Muscle layer of duodenum (tissue), 2 donors: Measurements from ENCODE around the gene SOX11.

Experiments
- H3K27ac ChIP-seq: one replicate; pipeline ENCODE4 v1.7.0; 2013; ENCODE audit warnings: mild to moderate bottlenecking, low read length
- H3K27me3 ChIP-seq: one replicate; pipeline ENCODE4 v1.7.0; 2013; ENCODE audit warnings: low read depth, mild to moderate bottlenecking, control low read depth, low read length
- H3K36me3 ChIP-seq, 2 donors: one replicate each; pipeline ENCODE4 v1.7.0; 2013; ENCODE audit warnings: low read length in 2 of 2, control low read depth in 1 of 2, mild to moderate bottlenecking in 1 of 2; ENCODE audit not compliant: insufficient read depth in 2 of 2, control insufficient read depth in 1 of 2
- H3K4me1 ChIP-seq, 2 donors: one replicate each; pipeline ENCODE4 v1.7.0; 2013; ENCODE audit warnings: low read length in 2 of 2, mild to moderate bottlenecking in 2 of 2, control low read depth in 1 of 2, moderate library complexity in 1 of 2; ENCODE audit not compliant: insufficient read depth in 2 of 2, control insufficient read depth in 1 of 2
- H3K4me3 ChIP-seq, 2 donors: one replicate each; pipeline ENCODE4 v1.7.0; 2013; ENCODE audit warnings: low read length in 2 of 2, low read depth in 1 of 2, mild to moderate bottlenecking in 1 of 2
- H3K9me3 ChIP-seq, 2 donors: one replicate each; pipeline ENCODE4 v1.7.0; 2013; ENCODE audit warnings: low read length in 2 of 2, control low read depth in 1 of 2, mild to moderate bottlenecking in 1 of 2; ENCODE audit not compliant: control insufficient read depth in 1 of 2
- donor health status: healthy.

The SOX11 gene

DNA sequence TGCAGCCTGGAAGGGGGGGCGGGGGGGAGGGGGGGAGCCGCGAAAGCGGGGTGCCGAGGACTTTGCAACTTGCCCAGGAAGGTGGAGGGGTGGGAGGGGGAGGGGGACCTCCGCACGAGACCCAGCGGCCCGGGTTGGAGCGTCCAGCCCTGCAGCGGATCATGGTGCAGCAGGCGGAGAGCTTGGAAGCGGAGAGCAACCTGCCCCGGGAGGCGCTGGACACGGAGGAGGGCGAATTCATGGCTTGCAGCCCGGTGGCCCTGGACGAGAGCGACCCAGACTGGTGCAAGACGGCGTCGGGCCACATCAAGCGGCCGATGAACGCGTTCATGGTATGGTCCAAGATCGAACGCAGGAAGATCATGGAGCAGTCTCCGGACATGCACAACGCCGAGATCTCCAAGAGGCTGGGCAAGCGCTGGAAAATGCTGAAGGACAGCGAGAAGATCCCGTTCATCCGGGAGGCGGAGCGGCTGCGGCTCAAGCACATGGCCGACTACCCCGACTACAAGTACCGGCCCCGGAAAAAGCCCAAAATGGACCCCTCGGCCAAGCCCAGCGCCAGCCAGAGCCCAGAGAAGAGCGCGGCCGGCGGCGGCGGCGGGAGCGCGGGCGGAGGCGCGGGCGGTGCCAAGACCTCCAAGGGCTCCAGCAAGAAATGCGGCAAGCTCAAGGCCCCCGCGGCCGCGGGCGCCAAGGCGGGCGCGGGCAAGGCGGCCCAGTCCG lies 540 bp downstream of the SOX11 start:
- H3K27ac ChIP-seq: no peak overlapping the region
- H3K27me3 ChIP-seq: peaks cover 27% of the 10 kb centered on the region
- no peaks in the 10 kb centered on the region for H3K9me3 ChIP-seq
- no peaks in the 10 kb centered on the region for H3K36me3 ChIP-seq
- H3K4me3 ChIP-seq: peak overlapping the region in 1 of 2 donors; percentile 50
- peaks cover 0 to 48% of the 10 kb centered on the region in 2 donors for H3K4me1 ChIP-seq

DNA sequence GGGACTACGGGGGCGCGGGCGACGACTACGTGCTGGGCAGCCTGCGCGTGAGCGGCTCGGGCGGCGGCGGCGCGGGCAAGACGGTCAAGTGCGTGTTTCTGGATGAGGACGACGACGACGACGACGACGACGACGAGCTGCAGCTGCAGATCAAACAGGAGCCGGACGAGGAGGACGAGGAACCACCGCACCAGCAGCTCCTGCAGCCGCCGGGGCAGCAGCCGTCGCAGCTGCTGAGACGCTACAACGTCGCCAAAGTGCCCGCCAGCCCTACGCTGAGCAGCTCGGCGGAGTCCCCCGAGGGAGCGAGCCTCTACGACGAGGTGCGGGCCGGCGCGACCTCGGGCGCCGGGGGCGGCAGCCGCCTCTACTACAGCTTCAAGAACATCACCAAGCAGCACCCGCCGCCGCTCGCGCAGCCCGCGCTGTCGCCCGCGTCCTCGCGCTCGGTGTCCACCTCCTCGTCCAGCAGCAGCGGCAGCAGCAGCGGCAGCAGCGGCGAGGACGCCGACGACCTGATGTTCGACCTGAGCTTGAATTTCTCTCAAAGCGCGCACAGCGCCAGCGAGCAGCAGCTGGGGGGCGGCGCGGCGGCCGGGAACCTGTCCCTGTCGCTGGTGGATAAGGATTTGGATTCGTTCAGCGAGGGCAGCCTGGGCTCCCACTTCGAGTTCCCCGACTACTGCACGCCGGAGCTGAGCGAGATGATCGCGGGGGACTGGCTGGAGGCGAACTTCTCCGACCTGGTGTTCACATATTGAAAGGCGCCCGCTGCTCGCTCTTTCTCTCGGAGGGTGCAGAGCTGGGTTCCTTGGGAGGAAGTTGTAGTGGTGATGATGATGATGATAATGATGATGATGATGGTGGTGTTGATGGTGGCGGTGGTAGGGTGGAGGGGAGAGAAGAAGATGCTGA lies 1.4 kb downstream of the SOX11 start:
- H3K27ac ChIP-seq: no peak overlapping the region
- no peaks in the 10 kb centered on the region for H3K9me3 ChIP-seq
- peak overlapping the region in 1 of 2 donors; percentile 50 for H3K4me3 ChIP-seq
- peaks cover 30% of the 10 kb centered on the region for H3K27me3 ChIP-seq
- no peaks in the 10 kb centered on the region for H3K36me3 ChIP-seq
- peaks cover 0 to 48% of the 10 kb centered on the region in 2 donors for H3K4me1 ChIP-seq

DNA sequence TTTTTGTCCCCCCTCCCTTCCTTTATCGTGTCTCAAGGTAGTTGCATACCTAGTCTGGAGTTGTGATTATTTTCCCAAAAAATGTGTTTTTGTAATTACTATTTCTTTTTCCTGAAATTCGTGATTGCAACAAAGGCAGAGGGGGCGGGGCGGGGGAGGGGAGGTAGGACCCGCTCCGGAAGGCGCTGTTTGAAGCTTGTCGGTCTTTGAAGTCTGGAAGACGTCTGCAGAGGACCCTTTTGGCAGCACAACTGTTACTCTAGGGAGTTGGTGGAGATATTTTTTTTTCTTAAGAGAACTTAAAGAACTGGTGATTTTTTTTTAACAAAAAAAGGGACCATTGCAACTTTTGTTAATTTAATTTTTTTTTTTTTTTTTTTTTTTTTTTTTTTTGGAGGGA lies 2.1 kb downstream of the SOX11 start:
- Histone ChIP-seq H3K9me3 (no peaks in the 10 kb centered on the region), H3K4me1 (peaks cover 0 to 48% of the 10 kb centered on the region in 2 donors), H3K27ac (no peak overlapping the region), H3K27me3 (peaks cover 32% of the 10 kb centered on the region), H3K4me3 (no peak overlapping the region), H3K36me3 (no peaks in the 10 kb centered on the region)

DNA sequence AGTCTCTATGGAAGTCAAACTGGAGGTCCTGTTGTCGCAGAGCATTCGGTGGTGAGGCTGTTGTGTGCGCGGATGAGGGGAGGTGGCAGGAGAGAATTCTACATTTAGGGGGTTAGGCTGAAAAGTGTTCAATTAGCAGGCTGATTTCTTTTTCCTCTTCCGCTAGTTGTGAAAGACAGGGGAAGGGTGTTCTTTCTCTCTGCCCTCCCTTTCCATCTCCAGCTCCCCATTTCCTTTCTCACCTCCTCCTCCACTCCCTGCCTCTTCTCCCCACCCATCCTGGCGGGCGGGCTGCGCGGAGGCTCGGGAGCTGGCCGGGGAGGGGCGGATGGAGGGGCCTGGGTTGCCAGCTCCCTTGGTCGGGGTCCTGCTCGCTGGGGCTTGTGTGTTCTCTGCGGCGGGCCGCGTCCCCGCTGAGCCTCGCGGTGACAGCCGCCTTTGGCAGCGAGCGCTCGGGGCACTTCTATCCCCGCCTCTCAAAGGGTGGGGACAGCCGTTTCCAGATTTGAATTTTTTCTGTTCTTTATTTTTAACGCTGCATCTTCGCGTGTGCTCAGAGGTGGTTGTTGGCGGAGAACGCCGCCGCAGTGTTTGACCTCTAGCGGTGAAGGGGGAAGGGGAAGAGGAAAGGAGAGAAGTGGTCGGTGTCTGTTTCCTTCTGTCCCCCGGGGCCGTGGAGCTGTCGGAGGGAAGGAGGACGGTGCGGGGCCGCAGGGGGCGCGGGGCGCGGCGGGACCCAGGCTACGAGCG lies 3.6 kb downstream of the SOX11 start:
- peak overlapping the region in 1 of 2 donors; percentile 69 for H3K4me3 ChIP-seq
- H3K9me3 ChIP-seq: no peaks in the 10 kb centered on the region
- H3K36me3 ChIP-seq: no peaks in the 10 kb centered on the region
- H3K27me3 ChIP-seq: peaks cover 32% of the 10 kb centered on the region
- H3K27ac ChIP-seq: no peak overlapping the region
- peaks cover 0 to 48% of the 10 kb centered on the region in 2 donors for H3K4me1 ChIP-seq

GRCh38 chr2:5696404-5696944 lies 4.3 kb downstream of the SOX11 start:
- Histone ChIP-seq H3K4me3 (peak overlapping the region in 1 of 2 donors; percentile 69), H3K36me3 (no peaks in the 10 kb centered on the region), H3K9me3 (no peaks in the 10 kb centered on the region), H3K27ac (no peak overlapping the region), H3K27me3 (peaks cover 32% of the 10 kb centered on the region), H3K4me1 (peaks cover 0 to 42% of the 10 kb centered on the region in 2 donors)

DNA sequence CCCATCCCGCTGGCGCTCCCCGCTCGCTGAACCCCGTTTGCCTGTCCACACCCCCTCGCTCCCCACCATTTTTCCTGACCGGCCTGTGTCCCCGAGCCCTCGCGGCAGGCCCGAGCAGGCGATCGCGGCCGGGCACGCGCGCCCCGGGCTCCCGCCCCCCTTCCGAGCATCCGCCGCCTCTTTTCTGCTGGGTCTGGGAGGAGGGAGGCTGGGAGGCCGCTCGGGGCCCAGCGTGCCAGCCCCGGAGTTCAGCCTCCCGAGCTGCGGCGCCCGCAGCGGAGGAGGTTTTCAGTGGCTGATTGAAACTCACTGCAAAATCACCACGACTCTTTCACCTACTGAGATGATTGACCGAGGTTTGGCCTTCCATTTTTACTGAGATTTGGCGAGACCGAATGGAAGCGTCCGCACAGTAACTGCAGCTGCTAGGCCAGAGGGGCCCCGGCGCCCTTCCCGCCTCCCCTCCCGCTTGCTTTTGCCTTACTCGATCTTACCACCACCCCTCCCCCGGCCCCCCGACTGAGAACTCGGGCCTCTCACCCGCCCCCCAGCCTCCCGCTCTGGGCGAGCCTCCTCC lies 4.8 kb downstream of the SOX11 start:
- Histone ChIP-seq H3K27ac (no peak overlapping the region), H3K9me3 (no peaks in the 10 kb centered on the region), H3K36me3 (no peaks in the 10 kb centered on the region), H3K4me1 (peaks cover 0 to 38% of the 10 kb centered on the region in 2 donors), H3K27me3 (peaks cover 32% of the 10 kb centered on the region), H3K4me3 (peak overlapping the region in 1 of 2 donors; percentile 69)

GRCh38 chr2:5697562-5697961 lies 5.4 kb downstream of the SOX11 start:
- Histone ChIP-seq H3K4me1 (peaks cover 0 to 34% of the 10 kb centered on the region in 2 donors), H3K27ac (no peak overlapping the region), H3K9me3 (no peaks in the 10 kb centered on the region), H3K4me3 (peak overlapping the region in 1 of 2 donors; percentile 69), H3K27me3 (peaks cover 32% of the 10 kb centered on the region), H3K36me3 (no peaks in the 10 kb centered on the region)

- no peaks in the 10 kb centered on the region for H3K36me3 ChIP-seq
- H3K27ac ChIP-seq: no peak overlapping the region
- H3K27me3 ChIP-seq: peaks cover 32% of the 10 kb centered on the region
- H3K4me1 ChIP-seq: peaks cover 0 to 28% of the 10 kb centered on the region in 2 donors
- H3K9me3 ChIP-seq: no peaks in the 10 kb centered on the region
- no peak overlapping the region for H3K4me3 ChIP-seq
Measured at GRCh38 chr2:5698134-5698533, 6.0 kb downstream of the SOX11 start.

DNA sequence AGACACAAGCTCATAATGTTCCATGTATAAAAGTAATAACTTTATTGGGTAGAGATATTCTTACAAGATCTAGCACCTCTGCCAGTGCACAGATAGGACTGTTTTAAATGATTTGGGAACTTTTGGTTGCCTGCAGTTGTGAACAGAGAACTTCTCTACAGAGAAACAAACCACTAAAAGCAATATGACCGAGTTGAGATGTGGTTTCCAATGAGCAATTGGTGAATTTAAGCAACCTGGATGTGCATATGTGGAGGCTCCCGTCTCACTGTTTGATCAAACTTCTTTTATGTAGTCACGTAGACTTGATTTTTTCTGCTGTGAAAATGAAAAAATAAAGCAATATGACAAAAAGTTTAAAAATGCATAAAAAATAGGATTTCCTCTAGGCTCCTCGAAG lies 7.8 kb downstream of the SOX11 start:
- Histone ChIP-seq H3K27me3 (peaks cover 18% of the 10 kb centered on the region), H3K36me3 (no peaks in the 10 kb centered on the region), H3K4me3 (no peak overlapping the region), H3K4me1 (peaks cover 0 to 16% of the 10 kb centered on the region in 2 donors), H3K27ac (no peak overlapping the region), H3K9me3 (no peaks in the 10 kb centered on the region)

DNA sequence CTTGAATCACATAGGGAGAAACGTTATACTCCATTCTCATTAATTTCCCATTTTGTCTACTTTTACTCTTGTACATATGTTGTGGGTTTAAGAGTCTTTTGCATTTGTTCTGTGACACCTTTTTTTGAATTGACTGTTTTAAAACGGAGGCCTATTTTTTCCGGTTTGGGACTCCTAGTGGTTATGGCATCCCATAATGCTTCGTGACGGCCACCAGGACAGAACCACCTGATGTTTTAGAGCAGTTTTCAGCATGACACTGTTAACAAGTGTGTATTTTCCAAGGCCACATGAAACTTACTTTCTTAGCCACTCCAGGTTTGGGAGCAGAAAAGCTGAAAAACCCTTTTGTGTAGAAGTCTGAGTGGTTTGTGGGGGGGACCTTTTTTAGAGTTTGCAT lies 8.4 kb downstream of the SOX11 start:
- Histone ChIP-seq H3K27me3 (peaks cover 12% of the 10 kb centered on the region), H3K9me3 (no peaks in the 10 kb centered on the region), H3K4me3 (no peak overlapping the region), H3K27ac (no peak overlapping the region), H3K4me1 (peaks cover 0 to 15% of the 10 kb centered on the region in 2 donors), H3K36me3 (no peaks in the 10 kb centered on the region)
